IPS-18a (cell line): Measurements from ENCODE around the gene PPP2R2B.
"Not testable (repeated sequence)": the region's sequence is repeated elsewhere in the genome, so short reads cannot be mapped to it uniquely, and the experiment has no call there.

Experiments used
- H3K27ac ChIP-seq: one replicate; pipeline ENCODE4 v1.5.1; 2013; ENCODE audit warnings: low read length
- H3K27me3 ChIP-seq: one replicate; pipeline ENCODE4 v1.6.1; 2013; ENCODE audit warnings: mild to moderate bottlenecking, low read length; ENCODE audit not compliant: control insufficient read depth, insufficient read depth
- H3K36me3 ChIP-seq: one replicate; pipeline ENCODE4 v1.6.1; 2013; ENCODE audit warnings: low read depth, low read length; ENCODE audit not compliant: control insufficient read depth
- H3K4me1 ChIP-seq: one replicate; pipeline ENCODE4 v1.6.1; 2013; ENCODE audit warnings: low read depth, low read length; ENCODE audit not compliant: control insufficient read depth
- H3K4me3 ChIP-seq: one replicate; pipeline ENCODE4 v1.5.1; 2013; ENCODE audit warnings: low read length
- H3K9ac ChIP-seq: one replicate; pipeline ENCODE4 v1.6.1; 2013; ENCODE audit warnings: mild to moderate bottlenecking, low read length, moderate library complexity
- H3K9me3 ChIP-seq: one replicate; pipeline ENCODE4 v1.6.1; 2013; ENCODE audit warnings: low read depth, low read length; ENCODE audit not compliant: control insufficient read depth

PPP2R2B gene

GRCh38 chr5:146580237-146580636, 298.3 kb downstream of the PPP2R2B start:
- Histone ChIP-seq H3K9ac (no peak overlapping the region), H3K4me1 (no peaks in the 10 kb centered on the region), H3K27ac (no peak overlapping the region), H3K36me3 (no peaks in the 10 kb centered on the region), H3K27me3 (no peaks in the 10 kb centered on the region), H3K4me3 (no peak overlapping the region), H3K9me3 (peaks cover 6% of the 10 kb centered on the region)

DNA sequence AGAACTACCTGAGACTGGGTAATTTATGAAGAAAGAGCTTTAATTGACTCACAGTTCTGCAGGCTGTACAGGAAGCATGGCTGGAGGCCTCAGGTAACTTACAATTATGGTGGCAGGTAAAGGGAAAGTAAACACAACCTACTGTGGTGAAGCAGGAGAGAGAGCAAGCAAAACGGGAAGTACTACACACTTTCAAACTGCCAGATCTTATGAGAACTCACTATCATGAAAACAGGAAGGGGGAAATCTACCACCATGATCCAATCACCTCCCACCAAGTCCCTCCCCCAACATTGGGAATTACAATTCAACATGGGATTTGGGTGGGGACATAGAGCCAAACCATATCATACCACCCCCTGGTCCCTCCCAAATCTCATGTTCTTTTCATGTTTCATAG, 303.8 kb downstream of the PPP2R2B start:
- Histone ChIP-seq H3K36me3 (no peaks in the 10 kb centered on the region), H3K9ac (no peak overlapping the region), H3K4me1 (no peaks in the 10 kb centered on the region), H3K9me3 (peaks cover 12% of the 10 kb centered on the region), H3K4me3 (no peak overlapping the region), H3K27me3 (no peaks in the 10 kb centered on the region), H3K27ac (no peak overlapping the region)

GRCh38 chr5:146568161-146568560, 310.4 kb downstream of the PPP2R2B start:
- Histone ChIP-seq H3K4me1 (no peaks in the 10 kb centered on the region), H3K36me3 (no peaks in the 10 kb centered on the region), H3K27me3 (no peaks in the 10 kb centered on the region), H3K4me3 (no peak overlapping the region), H3K9ac (no peak overlapping the region), H3K9me3 (peaks cover 5% of the 10 kb centered on the region), H3K27ac (no peak overlapping the region)

- H3K9me3 ChIP-seq: peaks cover 5% of the 10 kb centered on the region
- H3K36me3 ChIP-seq: no peaks in the 10 kb centered on the region
- H3K4me3 ChIP-seq: no peak overlapping the region
- H3K9ac ChIP-seq: no peak overlapping the region
- H3K27ac ChIP-seq: no peak overlapping the region
- H3K4me1 ChIP-seq: peaks cover 11% of the 10 kb centered on the region
- H3K27me3 ChIP-seq: no peaks in the 10 kb centered on the region
Measured at GRCh38 chr5:146565764-146566367, 312.7 kb downstream of the PPP2R2B start.

GRCh38 chr5:146564007-146564762, 314.4 kb downstream of the PPP2R2B start:
- Histone ChIP-seq H3K4me3 (no peak overlapping the region), H3K27ac (no peak overlapping the region), H3K9me3 (no peaks in the 10 kb centered on the region), H3K36me3 (no peaks in the 10 kb centered on the region), H3K9ac (no peak overlapping the region), H3K4me1 (peaks cover 21% of the 10 kb centered on the region), H3K27me3 (no peaks in the 10 kb centered on the region)

DNA sequence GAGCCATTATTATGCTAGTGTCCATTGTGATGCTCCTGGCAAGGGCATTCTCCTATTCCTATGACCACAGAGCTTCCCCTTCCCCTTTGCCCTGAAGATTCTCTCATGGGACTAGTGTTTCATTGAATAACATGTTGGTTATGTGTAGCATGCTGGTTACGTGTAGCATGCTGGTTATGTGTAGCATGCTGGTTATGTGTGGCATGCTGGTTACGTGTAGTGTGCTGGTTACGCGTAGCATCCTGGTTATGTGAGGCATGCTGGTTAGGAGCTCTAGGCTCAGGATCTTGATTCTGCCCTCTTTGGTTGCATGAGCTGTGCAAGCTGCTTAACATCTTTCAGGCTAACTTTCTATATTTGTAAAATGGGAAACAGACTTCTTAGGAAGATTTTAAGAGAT, 316.1 kb downstream of the PPP2R2B start:
- Histone ChIP-seq H3K9ac (no peak overlapping the region), H3K9me3 (no peaks in the 10 kb centered on the region), H3K4me1 (peaks cover 21% of the 10 kb centered on the region), H3K27me3 (no peaks in the 10 kb centered on the region), H3K36me3 (no peaks in the 10 kb centered on the region), H3K27ac (no peak overlapping the region), H3K4me3 (no peak overlapping the region)

- no peaks in the 10 kb centered on the region for H3K27me3 ChIP-seq
- no peaks in the 10 kb centered on the region for H3K9me3 ChIP-seq
- H3K4me3 ChIP-seq: no peak overlapping the region
- no peak overlapping the region for H3K9ac ChIP-seq
- no peak overlapping the region for H3K27ac ChIP-seq
- H3K4me1 ChIP-seq: peaks cover 21% of the 10 kb centered on the region
- H3K36me3 ChIP-seq: no peaks in the 10 kb centered on the region
Measured at GRCh38 chr5:146561711-146562110, 316.8 kb downstream of the PPP2R2B start.

- Histone ChIP-seq H3K4me1 (peaks cover 21% of the 10 kb centered on the region), H3K27me3 (no peaks in the 10 kb centered on the region), H3K9ac (no peak overlapping the region), H3K27ac (peak overlapping the region; percentile 36), H3K36me3 (no peaks in the 10 kb centered on the region), H3K9me3 (no peaks in the 10 kb centered on the region), H3K4me3 (peak overlapping the region; percentile 26)
Measured at GRCh38 chr5:146560205-146560812, 318.2 kb downstream of the PPP2R2B start.

DNA sequence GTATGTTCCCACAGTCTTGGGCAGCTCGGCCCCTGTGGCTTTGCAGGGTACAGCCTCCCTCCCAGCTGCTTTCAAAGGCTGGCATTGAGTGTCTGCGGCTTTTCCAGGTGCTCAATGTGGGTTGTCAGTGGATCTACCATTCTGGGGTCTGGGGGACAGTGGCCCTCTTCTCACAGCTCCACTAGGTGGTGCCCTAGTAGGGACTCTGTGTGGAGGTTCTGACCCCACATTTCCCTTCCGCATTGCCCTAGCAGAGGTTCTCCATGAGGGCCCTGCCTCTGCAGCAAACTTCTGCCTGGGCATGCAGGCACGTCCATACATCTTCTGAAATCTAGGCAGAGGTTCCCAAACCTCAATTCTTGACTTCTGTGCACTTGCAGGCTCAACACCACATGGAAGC, 321.7 kb downstream of the PPP2R2B start:
- H3K27ac ChIP-seq, H3K27me3 ChIP-seq, H3K9ac ChIP-seq, H3K9me3 ChIP-seq, H3K4me3 ChIP-seq, H3K36me3 ChIP-seq: not testable (repeated sequence)
- peaks cover 11% of the 10 kb centered on the region for H3K4me1 ChIP-seq

DNA sequence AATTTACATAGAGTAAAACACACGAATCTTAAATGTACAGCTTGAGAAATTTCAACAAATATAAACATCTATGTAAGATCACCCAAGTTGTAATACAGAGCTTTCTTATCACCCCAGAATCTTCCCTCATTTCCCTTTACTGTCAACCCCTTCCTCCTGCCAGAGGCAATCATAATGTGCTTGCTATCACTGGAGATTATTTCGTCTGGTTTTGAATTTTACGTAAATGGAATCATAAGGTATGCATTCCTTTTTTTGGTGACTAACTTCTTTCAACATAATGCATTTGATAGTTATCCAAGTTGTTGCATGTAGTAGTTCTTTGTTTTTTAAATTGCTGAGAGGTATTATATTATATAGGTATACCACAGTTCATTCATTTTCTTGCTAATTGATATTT, 325.1 kb downstream of the PPP2R2B start:
- no peak overlapping the region for H3K4me3 ChIP-seq
- H3K27me3 ChIP-seq: no peaks in the 10 kb centered on the region
- no peak overlapping the region for H3K9ac ChIP-seq
- H3K27ac ChIP-seq: no peak overlapping the region
- H3K4me1 ChIP-seq: no peaks in the 10 kb centered on the region
- no peaks in the 10 kb centered on the region for H3K36me3 ChIP-seq
- H3K9me3 ChIP-seq: no peaks in the 10 kb centered on the region

DNA sequence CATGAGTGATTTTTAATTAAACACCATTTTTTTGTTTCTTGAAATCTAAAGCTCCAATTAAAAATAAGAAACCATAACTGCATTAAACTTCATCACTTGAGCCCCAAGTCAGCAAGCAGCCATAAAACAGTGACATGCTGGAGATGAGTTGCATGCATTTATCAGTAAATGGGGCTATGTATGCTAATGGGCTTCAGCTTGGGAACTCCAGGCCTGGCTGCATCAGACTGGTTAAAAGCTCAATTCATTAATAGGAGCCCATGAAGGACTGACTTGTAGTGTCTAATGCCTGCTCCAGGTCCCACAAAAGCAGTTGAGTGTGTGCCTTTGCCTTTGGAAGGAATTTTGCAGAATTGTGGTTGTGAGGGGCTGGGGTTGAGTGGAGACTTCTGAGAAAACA, 328.9 kb downstream of the PPP2R2B start:
- Histone ChIP-seq H3K36me3 (no peaks in the 10 kb centered on the region), H3K27me3 (no peaks in the 10 kb centered on the region), H3K9me3 (no peaks in the 10 kb centered on the region), H3K4me1 (no peaks in the 10 kb centered on the region), H3K27ac (no peak overlapping the region), H3K9ac (no peak overlapping the region), H3K4me3 (no peak overlapping the region)
